ENCODE data around the gene DRAXIN.

Gene DRAXIN

GRCh38 chr1:11712285-11712684 is 20.8 kb downstream of the DRAXIN start:
- no peak for ATAC-seq

- ATAC-seq: no peak
Measured at GRCh38 chr1:11713095-11713494, 21.6 kb downstream of the DRAXIN start.

- ATAC-seq: no peak
Measured at GRCh38 chr1:11714831-11715575, 23.5 kb downstream of the DRAXIN start.

GRCh38 chr1:11719313-11720032 is 28.0 kb downstream of the DRAXIN start:
- ATAC-seq: peak; percentile 82 to 88

GRCh38 chr1:11720033-11720376 is 28.5 kb downstream of the DRAXIN start:
- ATAC-seq: no peak

- no peak for ATAC-seq
Measured at GRCh38 chr1:11720525-11720924, 29.0 kb downstream of the DRAXIN start.

- ATAC-seq: no peak
Measured at GRCh38 chr1:11721311-11721710, 29.8 kb downstream of the DRAXIN start.

- ATAC-seq: no peak
Measured at GRCh38 chr1:11722538-11722937, 31.0 kb downstream of the DRAXIN start.

GRCh38 chr1:11725616-11726015 is 34.1 kb downstream of the DRAXIN start:
- ATAC-seq: no peak

DNA sequence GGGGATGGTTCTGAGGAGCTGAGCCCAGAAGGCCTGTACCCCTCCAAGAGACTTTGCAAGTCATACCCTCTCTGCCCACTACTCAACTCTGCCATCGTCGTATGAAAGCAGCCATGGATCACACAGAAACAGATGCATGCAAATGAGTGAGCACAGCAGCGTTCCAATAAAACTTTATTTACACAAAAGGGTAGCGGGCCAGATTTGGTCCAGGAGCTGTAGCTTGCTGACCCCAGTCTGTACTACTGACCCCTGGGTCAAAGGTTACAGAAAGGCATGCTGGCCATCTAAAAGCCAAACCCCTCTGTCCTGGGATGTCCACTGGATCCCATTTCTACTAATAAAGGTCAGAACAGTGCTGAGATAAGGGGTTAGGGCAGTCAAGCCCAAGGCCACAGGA is 35.6 kb downstream of the DRAXIN start:
- ATAC-seq: no peak

- ATAC-seq: no peak
Measured at GRCh38 chr1:11728126-11728806, 36.8 kb downstream of the DRAXIN start.

DNA sequence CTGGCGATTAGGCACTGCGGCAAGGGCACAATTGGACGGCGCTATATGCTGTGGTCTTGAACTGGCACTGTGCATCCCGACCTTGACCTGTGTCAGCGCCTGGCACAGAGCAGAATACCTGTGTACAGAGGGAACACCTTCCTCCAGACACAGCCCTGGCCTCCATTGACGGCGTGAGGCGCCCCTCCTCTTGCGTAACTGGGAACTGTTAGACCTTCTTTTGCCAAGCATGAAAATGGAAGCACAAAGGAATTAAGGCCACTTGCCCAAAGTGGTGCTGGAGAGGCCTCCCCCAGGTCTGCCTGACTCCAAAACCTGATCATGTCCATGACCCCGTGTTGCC is 37.6 kb downstream of the DRAXIN start:
- no peak for ATAC-seq

- ATAC-seq: peak in 1 of 2 donors; percentile 30
Measured at GRCh38 chr1:11729498-11730428, 38.3 kb downstream of the DRAXIN start.

- peak; percentile 73 to 87 for ATAC-seq
Measured at GRCh38 chr1:11730429-11730891, 39.0 kb downstream of the DRAXIN start.

DNA sequence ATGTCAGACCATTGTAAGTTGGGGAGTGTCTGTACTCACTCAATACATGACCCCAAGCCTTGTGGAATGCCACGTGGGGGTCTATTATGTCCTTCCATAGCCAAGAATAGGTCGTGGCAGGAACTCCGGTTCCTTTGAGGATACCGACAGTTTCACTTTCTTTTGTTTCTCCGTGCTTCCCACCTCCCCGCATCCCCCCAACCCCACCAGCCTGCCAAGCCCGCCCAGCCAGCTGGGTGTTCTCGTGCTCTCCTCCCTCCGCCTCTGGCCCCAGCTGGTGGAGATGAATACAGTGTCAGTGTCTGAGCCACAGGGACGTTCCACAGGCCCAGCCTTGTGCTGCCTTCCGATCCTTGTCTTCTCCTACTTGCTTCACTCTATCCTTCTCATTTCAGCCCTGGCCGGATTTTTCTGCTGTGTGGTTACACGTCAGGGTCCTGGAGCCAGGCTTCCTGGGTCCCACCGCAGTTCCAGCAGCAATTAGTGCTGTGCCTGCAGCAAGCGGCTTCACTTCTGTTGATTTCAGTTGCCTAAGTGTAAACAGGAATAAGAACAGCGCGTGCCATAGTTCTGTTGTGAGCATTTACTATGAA is 40.3 kb downstream of the DRAXIN start:
- ATAC-seq: peak in 1 of 2 donors; percentile 15

DNA sequence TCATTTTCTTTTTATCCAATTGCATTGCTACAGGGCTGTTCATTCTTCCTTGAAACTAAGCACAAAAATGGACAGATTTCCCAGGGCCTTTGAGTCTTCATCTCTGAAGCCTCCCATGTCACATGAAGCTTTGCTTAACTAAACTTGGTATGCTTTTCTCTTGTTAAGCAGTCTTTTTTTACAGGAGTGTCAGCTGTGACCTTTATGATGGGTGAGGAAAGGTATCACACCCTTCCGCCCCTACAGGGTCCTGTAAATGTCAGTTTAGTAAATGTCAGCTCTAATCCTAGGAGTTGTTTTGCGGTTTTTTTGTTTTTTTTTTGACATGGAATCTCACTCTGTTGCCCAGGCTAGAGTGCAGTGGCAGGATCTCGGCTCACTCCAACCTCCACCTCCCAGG is 41.8 kb downstream of the DRAXIN start:
- no peak for ATAC-seq

GRCh38 chr1:11735531-11735853 is 44.0 kb downstream of the DRAXIN start:
- no peak for ATAC-seq

DNA sequence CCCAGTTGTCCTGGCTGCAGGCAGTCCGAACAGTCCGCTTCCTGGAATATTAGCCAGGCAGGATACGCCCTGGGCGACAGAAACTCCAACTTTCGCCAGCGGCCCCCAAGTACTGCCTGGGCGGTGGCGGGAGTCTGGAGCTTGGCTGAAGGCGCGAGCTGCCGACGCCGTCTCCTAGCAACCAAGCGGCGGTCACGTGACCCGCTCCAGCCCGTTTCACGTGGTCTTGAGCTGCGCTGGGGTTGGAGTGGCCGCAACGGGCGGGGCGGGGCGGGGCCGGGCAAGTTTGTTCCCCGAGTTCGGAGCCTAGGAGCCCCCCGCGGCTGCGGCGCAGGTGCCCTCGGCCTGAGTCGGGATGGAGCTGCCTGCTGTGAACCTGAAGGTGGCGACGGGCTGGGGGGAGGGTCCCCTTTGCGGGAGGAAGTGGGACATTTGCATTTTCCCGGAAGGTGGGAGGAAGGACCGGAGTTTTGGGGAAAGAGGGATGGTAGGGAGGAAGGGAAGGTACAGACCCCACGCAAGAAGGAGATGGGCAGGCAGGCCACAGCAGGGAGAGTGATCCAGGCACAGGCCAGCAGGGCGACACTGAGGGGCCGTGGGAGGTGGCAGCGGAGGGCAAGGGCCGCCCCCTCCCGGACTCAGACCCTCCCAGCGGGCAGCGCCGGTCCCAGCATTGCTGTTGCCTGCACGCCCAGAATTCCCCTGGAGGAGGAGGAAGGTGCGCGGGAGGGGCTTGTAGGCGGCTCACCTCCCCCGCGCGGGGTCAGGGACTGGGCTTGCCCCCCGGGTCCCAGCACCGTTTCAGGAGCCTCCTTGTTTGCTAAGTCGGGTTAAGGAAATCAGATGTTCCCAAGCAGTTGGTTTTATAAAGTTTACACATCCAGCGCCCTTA is 44.6 kb downstream of the DRAXIN start, which contains the start of gene AGTRAP:
Gene AGTRAP, plus strand, starts transcription at position 283 of the 892 bp plus-strand sequence. Its CDS starts 73 bp downstream, at position 356.
- ATAC-seq: peak; percentile 81 to 90

DNA sequence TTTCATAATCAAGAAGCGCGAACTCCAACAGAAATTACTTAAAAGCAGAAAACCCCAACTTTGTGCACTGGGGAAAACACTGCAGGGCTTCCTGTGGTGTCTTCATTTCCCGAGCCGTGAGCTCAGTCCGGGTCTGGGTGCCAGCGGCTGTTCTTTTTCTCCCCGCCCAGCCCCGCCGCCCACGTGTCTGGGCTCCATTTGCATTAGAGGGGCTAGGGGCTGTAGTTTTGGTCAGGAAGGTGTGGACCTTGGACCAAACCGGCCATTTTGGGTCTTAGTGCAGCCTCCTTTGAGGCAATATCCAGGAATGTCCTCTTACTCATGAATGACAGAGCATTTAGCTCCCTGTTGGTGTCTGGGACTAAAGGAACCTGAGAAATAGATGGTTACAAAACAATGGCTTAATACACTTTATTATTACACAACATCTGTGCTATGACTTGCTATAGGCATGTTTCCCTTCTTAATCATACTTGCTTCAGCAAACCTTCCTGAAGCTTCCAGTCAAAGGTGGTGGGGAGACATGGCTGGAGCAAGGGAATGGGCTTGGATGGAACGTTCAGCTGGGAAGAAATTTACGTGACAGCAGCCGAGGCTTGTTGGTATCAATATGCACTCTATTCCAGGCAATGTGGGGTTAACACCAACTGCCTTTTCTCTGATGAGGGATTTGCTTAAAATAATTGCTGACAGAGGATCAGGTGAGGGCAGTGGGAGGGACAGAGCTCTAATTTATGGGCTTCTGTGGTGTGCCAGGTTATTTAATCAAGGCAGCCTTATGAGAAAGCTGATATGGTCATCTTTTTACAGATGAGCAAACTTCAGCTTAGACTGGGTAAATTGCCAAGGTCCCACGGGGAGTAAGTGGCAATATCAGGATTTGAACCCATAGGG is 45.5 kb downstream of the DRAXIN start:
- peak; percentile 25 to 30 for ATAC-seq

DNA sequence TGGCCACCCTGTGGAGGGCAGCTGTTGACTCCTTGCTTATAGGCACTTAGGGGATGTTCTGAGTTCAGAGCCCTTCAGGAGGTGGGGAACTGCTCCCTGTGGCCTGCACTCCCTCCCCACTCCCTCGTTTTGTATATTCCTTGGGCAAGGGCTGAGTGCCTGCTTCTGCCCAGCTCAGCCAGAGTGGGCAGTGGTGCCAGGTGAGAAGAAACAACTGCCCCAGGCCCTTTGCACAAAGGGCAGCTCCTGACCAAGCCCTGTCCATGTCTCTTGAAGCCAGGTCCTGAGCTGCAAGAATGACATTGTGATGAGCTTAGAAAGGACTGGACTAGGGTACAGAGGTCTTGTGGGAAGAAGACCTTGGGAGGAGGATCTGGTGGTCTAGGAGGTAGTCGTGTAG is 46.6 kb downstream of the DRAXIN start:
- no peak for ATAC-seq

Data from activated CD4-positive, CD25-positive, alpha-beta regulatory T cell treated with anti-CD3 and anti-CD28 coated beads, Interleukin-2, amount 50 U/mL, for 24 hours (primary cell).